Endodermal cell (in vitro differentiated cells): Measurements from ENCODE around the gene KMT2C. TPM values are rescaled to one million over a fixed set of nuclear protein-coding genes. Genes with fewer than 3 reads are reported as not detected.
A peak's percentile ranks its signal among the peaks of the same experiment; 100 is the strongest.

ENCODE experiments used
- DNase-seq: peaks from one replicate; pipeline ENCODE4 v3.0.0-alpha.2; 2017
- H3K27ac ChIP-seq: 2 replicates; pipeline ENCODE4 v1.5.1; 2013; ENCODE audit warnings: mild to moderate bottlenecking, low read depth, low read length, moderate library complexity
- H3K27me3 ChIP-seq: 2 replicates; pipeline ENCODE4 v1.6.1; 2013; ENCODE audit warnings: mild to moderate bottlenecking, low read length, moderate library complexity; ENCODE audit not compliant: insufficient read depth, control insufficient read depth, poor library complexity, severe bottlenecking
- H3K36me3 ChIP-seq: 2 replicates; pipeline ENCODE4 v1.7.0; 2013; ENCODE audit warnings: mild to moderate bottlenecking, low read length, moderate library complexity; ENCODE audit not compliant: control insufficient read depth, insufficient read depth
- H3K4me1 ChIP-seq: one replicate; pipeline ENCODE4 v1.7.0; 2013; ENCODE audit warnings: low read length; ENCODE audit not compliant: control insufficient read depth, insufficient read depth
- H3K4me3 ChIP-seq: 2 replicates; pipeline ENCODE4 v1.5.1; 2013; ENCODE audit warnings: mild to moderate bottlenecking, low read length, moderate library complexity
- H3K9ac ChIP-seq: 2 replicates; pipeline ENCODE4 v1.6.1; 2013; ENCODE audit warnings: mild to moderate bottlenecking, low read length, moderate library complexity; ENCODE audit not compliant: poor library complexity, severe bottlenecking; ENCODE audit errors: extremely low read depth
- H3K9me3 ChIP-seq: 2 replicates; pipeline ENCODE4 v1.6.1; 2013; ENCODE audit warnings: mild to moderate bottlenecking, low read length, moderate library complexity; ENCODE audit not compliant: control insufficient read depth
- H3K27ac Mint-ChIP-seq: 2 replicates; pipeline ENCODE4 v1.8.0; 2020; ENCODE audit warnings: mixed read lengths
- H3K27me3 Mint-ChIP-seq: 2 replicates; pipeline ENCODE4 v1.8.0; 2021; ENCODE audit warnings: mild to moderate bottlenecking, mixed read lengths; ENCODE audit not compliant: insufficient read depth
- H3K36me3 Mint-ChIP-seq: 2 replicates; pipeline ENCODE4 v1.8.0; 2020; ENCODE audit warnings: low read depth, mixed read lengths
- H3K4me1 Mint-ChIP-seq: 2 replicates; pipeline ENCODE4 v1.8.0; 2020; ENCODE audit warnings: mixed read lengths
- H3K4me3 Mint-ChIP-seq: 2 replicates; pipeline ENCODE4 v1.8.0; 2020; ENCODE audit warnings: mild to moderate bottlenecking, moderate library complexity, mixed read lengths
- H3K9me3 Mint-ChIP-seq: 2 replicates; pipeline ENCODE4 v1.8.0; 2020; ENCODE audit warnings: mild to moderate bottlenecking, mixed read lengths
- CTCF ChIP-seq: fragments of 200-600 bp; sonication (generic); conservative IDR thresholded peaks from 2 replicates; pipeline ENCODE4 v1.5.0; 2021; ENCODE audit warnings: antibody characterized with exemption, mild to moderate bottlenecking
- WGBS, 2 experiments: methylation state at CpG; one replicate each; pipeline versions ENCODE4 v1.1.5 to v1.1.7; 2013; ENCODE audit warnings: missing lambda C conversion rate in 2 of 2, mixed read lengths in 1 of 2; ENCODE audit not compliant: insufficient coverage in 1 of 2, insufficient read length in 1 of 2; 5-methylcytosine and 5-hydroxymethylcytosine counted together
- total RNA-seq, 2 donors: library from RNA; stranded (reverse); fragmentation: NEBNext Ultra II Directional in 1 of 2; extraction: Animal tissue kit (Norgen Biotek cat#: 25700) in 1 of 2; gene quantifications; 2 replicates in 1 of 2; 3 replicates in 1 of 2; pipeline ENCODE4 v1.2.1, GENCODE V29; 2021

KMT2C gene
- total RNA-seq, 2 donors from 2014 or later, result 54.3 to 60.6 TPM

- WGBS, 2 experiments, result 91% methylated on average over 2 of the region's 2 CpGs; no CpG with 5 or more reads in 1 of the 2 experiments
- Histone ChIP-seq H3K4me1 (no peaks in the 10 kb centered on the region), H3K36me3 (peaks cover 13% of the 10 kb centered on the region), H3K9ac (no peak overlapping the region), H3K4me3 (no peak overlapping the region), H3K27me3 (no peaks in the 10 kb centered on the region), H3K27ac (no peak overlapping the region), H3K9me3 (peaks cover 9% of the 10 kb centered on the region)
- H3K9me3 Mint-ChIP-seq, result peaks cover 9% of the 10 kb centered on the region
- peak overlapping the region; percentile 9 for H3K27ac Mint-ChIP-seq
- no peak overlapping the region for H3K4me3 Mint-ChIP-seq
- peaks cover 20% of the 10 kb centered on the region for H3K36me3 Mint-ChIP-seq
- no peaks in the 10 kb centered on the region for H3K27me3 Mint-ChIP-seq
- H3K4me1 Mint-ChIP-seq, result peaks cover 8% of the 10 kb centered on the region
- no peak for DNase-seq
- TF ChIP-seq CTCF, result no peak
Measured at GRCh38 chr7:152342796-152343195, 93.0 kb downstream of the KMT2C start.

GRCh38 chr7:152341914-152342236, 93.9 kb downstream of the KMT2C start:
- Histone ChIP-seq H3K4me1 (no peaks in the 10 kb centered on the region), H3K27me3 (no peaks in the 10 kb centered on the region), H3K4me3 (no peak overlapping the region), H3K9ac (no peak overlapping the region), H3K9me3 (no peaks in the 10 kb centered on the region), H3K27ac (no peak overlapping the region), H3K36me3 (peaks cover 4% of the 10 kb centered on the region)
- peaks cover 7% of the 10 kb centered on the region for H3K4me1 Mint-ChIP-seq
- no peaks in the 10 kb centered on the region for H3K27me3 Mint-ChIP-seq
- H3K4me3 Mint-ChIP-seq, result no peak overlapping the region
- DNase-seq, result no peak
- no peak for TF ChIP-seq CTCF
- no peak overlapping the region for H3K27ac Mint-ChIP-seq
- peaks cover 2% of the 10 kb centered on the region for H3K9me3 Mint-ChIP-seq
- WGBS, 2 experiments, result 98% methylated on average over 2 of the region's 2 CpGs; no CpG with 5 or more reads in 1 of the 2 experiments
- peaks cover 12% of the 10 kb centered on the region for H3K36me3 Mint-ChIP-seq

- no peaks in the 10 kb centered on the region for H3K27me3 Mint-ChIP-seq
- Histone ChIP-seq H3K4me1 (no peaks in the 10 kb centered on the region), H3K9ac (no peak overlapping the region), H3K4me3 (no peak overlapping the region), H3K27me3 (no peaks in the 10 kb centered on the region), H3K36me3 (peaks cover 3% of the 10 kb centered on the region), H3K9me3 (no peaks in the 10 kb centered on the region), H3K27ac (no peak overlapping the region)
- peak; percentile 51 for DNase-seq
- H3K36me3 Mint-ChIP-seq, result peaks cover 8% of the 10 kb centered on the region
- H3K4me1 Mint-ChIP-seq, result peaks cover 6% of the 10 kb centered on the region
- WGBS, 2 experiments, result 81 to 100% methylated on average over 1 to 2 of the region's 2 CpGs
- peak; percentile 65 for TF ChIP-seq CTCF
- no peak overlapping the region for H3K4me3 Mint-ChIP-seq
- no peak overlapping the region for H3K27ac Mint-ChIP-seq
- H3K9me3 Mint-ChIP-seq, result no peaks in the 10 kb centered on the region
Measured at GRCh38 chr7:152341039-152341913, 94.5 kb downstream of the KMT2C start.
